K562 (cell line): Measurements from ENCODE around the gene TLE4. TPM values are rescaled to one million over a fixed set of nuclear protein-coding genes. Genes with fewer than 3 reads are reported as not detected.

ENCODE experiments used
- ATAC-seq: fragments of 200-7000 bp; cut with Tn5 transposase; 3 replicates; pipeline ENCODE4 v1.9.1; 2020; ENCODE audit warnings: moderate library complexity
- BruUV-seq: library from RNA; stranded (reverse); fragments of 400-500 nt; replicated peaks from 2 replicates; lab custom pipeline; 2021; lab: Mats Ljungman, UMichigan
- CTCF ChIA-PET: fragments of 300-600 bp; formaldehyde crosslinking; extraction: SDS; loops from one replicate; lab custom pipeline; 2021; ENCODE audit warnings: low intra/inter-chr PET ratio; lab: Yijun Ruan, JAX
- POLR2A ChIA-PET: fragments of 300-600, 350-650 bp; sonication (Branson Sonifier 250); formaldehyde crosslinking; extraction: SDS; loops from one replicate; lab custom pipeline; 2021; ENCODE audit warnings: antibody characterized with exemption, inconsistent platforms; lab: Yijun Ruan, JAX
- DNase-seq, 4 experiments: peaks; one replicate each; pipeline versions ENCODE4 v3.0.0 to v3.0.0-alpha.2; 2011 to 2018; ENCODE audit warnings: low spot score in 3 of 4, mixed read lengths in 3 of 4; ENCODE audit errors: extremely low read depth in 1 of 4
- FAIRE-seq: peaks from 2 replicates; lab custom pipeline; 2011; peaks lifted over from hg19 to GRCh38; lab: Jason Lieb, UNC
- H2AFZ ChIP-seq: 2 replicates; pipeline ENCODE4 v1.6.0; 2011; ENCODE audit warnings: low read depth, low read length, control low read depth, inconsistent platforms
- H3K27ac ChIP-seq: fragments of 200-600 bp; 3 replicates; pipeline ENCODE4 v1.8.0; 2011; ENCODE audit warnings: low read depth, mild to moderate bottlenecking, control low read depth, inconsistent platforms, low read length, moderate library complexity, mixed read lengths; ENCODE audit errors: extremely low read depth
- H3K27me3 ChIP-seq, 2 experiments: fragments of 300-600 bp in 1 of 2; 2 replicates in 1 of 2; 3 replicates in 1 of 2; pipeline versions ENCODE4 v1.6.0 to v1.8.0; 2011; ENCODE audit warnings: inconsistent platforms in 2 of 2, low read length in 2 of 2, mild to moderate bottlenecking in 1 of 2, mixed read lengths in 1 of 2, moderate library complexity in 1 of 2; ENCODE audit not compliant: control insufficient read depth in 2 of 2, insufficient read depth in 2 of 2
- H3K36me3 ChIP-seq: fragments of 300-600 bp; 3 replicates; pipeline ENCODE4 v1.8.0; 2011; ENCODE audit warnings: mild to moderate bottlenecking, low read length, inconsistent platforms; ENCODE audit not compliant: control insufficient read depth, insufficient read depth
- H3K4me1 ChIP-seq, 2 experiments: fragments of 200-600 bp in 1 of 2; replicated peaks in 1 of 2; 2 replicates in 1 of 2; 3 replicates in 1 of 2; pipeline versions ENCODE4 v1.5.1 to v1.8.0; 2011; ENCODE audit warnings: inconsistent platforms in 2 of 2, low read length in 2 of 2, mild to moderate bottlenecking in 1 of 2, mixed read lengths in 1 of 2, moderate library complexity in 1 of 2; ENCODE audit not compliant: control insufficient read depth in 2 of 2, insufficient read depth in 2 of 2
- H3K4me2 ChIP-seq: 2 replicates; pipeline ENCODE4 v1.6.1; 2011; ENCODE audit warnings: low read length, control low read depth, inconsistent platforms, mixed read lengths; ENCODE audit not compliant: insufficient read depth
- H3K4me3 ChIP-seq: fragments of 200-600 bp; sonication (generic), shearing (Covaris generic); 2 replicates; pipeline ENCODE4 v1.5.1; 2016; ENCODE audit warnings: control low read depth, inconsistent platforms
- H3K79me2 ChIP-seq: fragments of 200-600 bp; 3 replicates; pipeline ENCODE4 v1.8.0; 2011; ENCODE audit warnings: low read length, inconsistent platforms; ENCODE audit not compliant: control insufficient read depth, insufficient read depth
- H3K9ac ChIP-seq, 2 experiments: 2 replicates each; pipeline versions ENCODE4 v1.6.0 to v1.6.1; 2011; ENCODE audit warnings: low read depth in 2 of 2, low read length in 2 of 2, control low read depth in 1 of 2, inconsistent platforms in 1 of 2, mild to moderate bottlenecking in 1 of 2, mixed read lengths in 1 of 2; ENCODE audit not compliant: insufficient read depth in 1 of 2
- H3K9me1 ChIP-seq: one replicate; pipeline ENCODE4 v1.6.0; 2011; ENCODE audit warnings: inconsistent platforms, mild to moderate bottlenecking, low read length, moderate library complexity; ENCODE audit not compliant: control insufficient read depth, insufficient read depth
- H3K9me3 ChIP-seq: replicated peaks from 2 replicates; pipeline ENCODE4 v1.5.1; 2011; ENCODE audit warnings: low read depth, low read length, inconsistent platforms; ENCODE audit not compliant: control insufficient read depth, insufficient read depth
- H4K20me1 ChIP-seq: replicated peaks from 2 replicates; pipeline ENCODE4 v1.6.1; 2011; ENCODE audit warnings: low read length, inconsistent platforms, mixed read lengths; ENCODE audit not compliant: control insufficient read depth, insufficient read depth
- BMI1 ChIP-seq: fragments of 150-350 bp; IDR thresholded peaks from 2 replicates; pipeline ENCODE4 v1.6.1; 2014; ENCODE audit warnings: low read length
- CGGBP1 ChIP-seq: fragments of 250-450 bp; sonication (Bioruptor Pico); IDR thresholded peaks from 2 replicates; pipeline ENCODE4 v1.9.0; 2021; ENCODE audit warnings: mild to moderate bottlenecking
- JUNB ChIP-seq: fragments of 450-650 bp; formaldehyde crosslinking; conservative IDR thresholded peaks from 2 replicates; pipeline ENCODE4 v1.4.0; 2020; ENCODE audit warnings: mild to moderate bottlenecking
- MYNN ChIP-seq, 2 experiments: sonication (generic); formaldehyde crosslinking in 1 of 2; IDR thresholded peaks; 2 replicates each; pipeline versions ENCODE4 v1.5.0 to v1.6.1; 2016 to 2020; ENCODE audit warnings: antibody characterized with exemption in 1 of 2, missing genetic modification reagents in 1 of 2
- NFATC3 ChIP-seq: fragments of 450-650 bp; IDR thresholded peaks from 2 replicates; pipeline ENCODE4 v1.6.1; 2017; ENCODE audit warnings: mild to moderate bottlenecking
- RBFOX2 ChIP-seq: fragments of 200-400 bp; formaldehyde crosslinking; IDR thresholded peaks from 2 replicates; pipeline ENCODE4 v1.6.1; 2017; ENCODE audit warnings: low read depth, mild to moderate bottlenecking, low read length, moderate library complexity
- RNF219 ChIP-seq: fragments of 250-450 bp; sonication (Bioruptor Pico); IDR thresholded peaks from 2 replicates; pipeline ENCODE4 v1.5.0; 2022; ENCODE audit warnings: mild to moderate bottlenecking
- SP2 ChIP-seq: IDR thresholded peaks from 2 replicates; pipeline ENCODE4 v1.6.1; 2011; ENCODE audit warnings: mild to moderate bottlenecking, low read depth, low read length, moderate library complexity; ENCODE audit not compliant: poor library complexity, severe bottlenecking; ENCODE audit errors: extremely low read depth
- TAL1 ChIP-seq: fragments of 450-650 bp; IDR thresholded peaks from 2 replicates; pipeline ENCODE4 v1.6.1; 2016; ENCODE audit warnings: mild to moderate bottlenecking
- YBX1 ChIP-seq: fragments of 450-650 bp; IDR thresholded peaks from 2 replicates; pipeline ENCODE4 v1.7.1; 2016; ENCODE audit warnings: mild to moderate bottlenecking
- ZNF655 ChIP-seq: fragments of 250-450 bp; sonication (Bioruptor Pico); IDR thresholded peaks from 2 replicates; pipeline ENCODE4 v1.5.0; 2021
- ZNF764 ChIP-seq: fragments of 250-450 bp; sonication (Bioruptor Pico); IDR thresholded peaks from 2 replicates; pipeline ENCODE4 v1.4.0; 2020; ENCODE audit warnings: low read depth, mild to moderate bottlenecking, moderate library complexity
- WGBS: fragments of 100-300 bp; shearing (Covaris generic); methylation state at CpG from one replicate; pipeline ENCODE4 v1.1.6; 2016; ENCODE audit warnings: low coverage, mixed read lengths; ENCODE audit not compliant: insufficient coverage; ENCODE audit errors: missing lambda C conversion rate; 5-methylcytosine and 5-hydroxymethylcytosine counted together
- in situ Hi-C: fragments of 300-500 bp; cut with MboI; formaldehyde crosslinking; loops from 4 replicates; pipeline ENCODE4 v1.15.0; 2018; ENCODE audit warnings: inconsistent platforms, mixed read lengths
- intact Hi-C: fragments of 100-400 bp; cut with micrococcal nuclease; formaldehyde crosslinking; loops from 2 replicates; pipeline ENCODE4 v1.14.2; 2022
- polyA plus RNA-seq, 8 experiments: library from polyadenylated mRNA; depleted of rRNA in 4 of 8; stranded (reverse) in 5 of 8; unstranded in 3 of 8; fragments of >200 nt; fragmentation: Nextera tagmentation in 2 of 8; fragmentation: Illumina TruSeq in 1 of 8; extraction: Ambion mirVana in 2 of 8; extraction: Trizol in 1 of 8; gene quantifications; 2 replicates each; pipeline versions ENCODE4 v1.2.1 to v1.2.3, GENCODE V29; 2011 to 2014; ENCODE audit warnings: inconsistent platforms in 1 of 8, missing spikeins in 1 of 8
- total RNA-seq, 7 experiments: library from RNA; depleted of rRNA in 6 of 7; stranded (reverse); fragments of >200 nt in 6 of 7; fragmentation: Illumina TruSeq in 2 of 7; extraction: Trizol in 2 of 7; gene quantifications; 2 replicates each; pipeline versions ENCODE4 v1.2.1 to v1.2.3, GENCODE V29; 2011 to 2021; ENCODE audit warnings: low replicate concordance in 1 of 7

TLE4 gene
- total and polyA plus RNA-seq, 9 of the 15 experiments (the other 6 are each of a cell fraction or from before 2014, with no cell fraction given): 1.1 to 8.8 (median 5.7) TPM

- FAIRE-seq: no peak
- no peak overlapping the region for H3K27ac ChIP-seq
- CTCF ChIA-PET: no interaction called here
Measured at GRCh38 chr9:79708541-79708940, 136.8 kb downstream of the TLE4 start.

More at GRCh38 chr9:79708541-79708940, 136.8 kb downstream of the TLE4 start:
- H3K4me1 ChIP-seq: no peaks in the 10 kb centered on the region
- no peaks in the 10 kb centered on the region for H3K9me1 ChIP-seq
- DNase-seq: no peak
- no peak for TF ChIP-seq ZNF764 (CRISPR knock-in tag)
- no peak for TF ChIP-seq NFATC3
- no peak for TF ChIP-seq BMI1
- TF ChIP-seq TAL1: no peak
- TF ChIP-seq YBX1: no peak
- TF ChIP-seq SP2: no peak
- no peak for TF ChIP-seq CGGBP1 (CRISPR knock-in tag)
- no peak for TF ChIP-seq RNF219 (CRISPR knock-in tag)
- no peak for TF ChIP-seq RBFOX2
- no peak for TF ChIP-seq ZNF655
- no peak for TF ChIP-seq MYNN (IDR thresholded peaks at IDR 0.05)
- TF ChIP-seq MYNN (CRISPR knock-in tag; IDR thresholded peaks at IDR 0.05): no peak
- TF ChIP-seq JUNB (CRISPR knock-in tag): no peak
- POLR2A ChIA-PET: no interaction called here
- no peaks in the 10 kb centered on the region for H3K27me3 ChIP-seq
- intact Hi-C loops (no loop called here), in situ Hi-C loops (no loop called here)
- ATAC-seq: no peak
- H4K20me1 ChIP-seq: no peaks in the 10 kb centered on the region
- H3K4me2 ChIP-seq: no peak overlapping the region
- no peaks in the 10 kb centered on the region for H3K79me2 ChIP-seq
- H3K9ac ChIP-seq: no peak overlapping the region
- BruUV-seq: no TSS peak
- WGBS: 38% methylated on average over 11 of the region's 13 CpGs
- no peak overlapping the region for H3K4me3 ChIP-seq
- H2AFZ ChIP-seq: no peak overlapping the region
- H3K36me3 ChIP-seq: no peaks in the 10 kb centered on the region
- no peaks in the 10 kb centered on the region for H3K9me3 ChIP-seq
